Stimulated activated CD4-positive, alpha-beta T cell treated with anti-CD3 and anti-CD28 coated beads, Interleukin-15, amount 100 ng/mL, for 1 hour (primary cell): Measurements from ENCODE around the gene HNRNPH1.
A peak's percentile ranks its signal among the peaks of the same experiment; 100 is the strongest.

ENCODE experiments used
- DNase-seq, 2 donors: peaks; one replicate each; pipeline ENCODE4 v3.0.0-alpha.2; 2020; ENCODE audit warnings: low read depth in 1 of 2, low spot score in 1 of 2

HNRNPH1 gene

GRCh38 chr5:179623906-179624741 lies 653 bp upstream of the HNRNPH1 start:
- DNase-seq: peak in 1 of 2 donors; percentile 20

GRCh38 chr5:179621551-179622214 lies 1.8 kb downstream of the HNRNPH1 start:
- DNase-seq: no peak

GRCh38 chr5:179620703-179621350 lies 2.6 kb downstream of the HNRNPH1 start:
- no peak for DNase-seq

GRCh38 chr5:179620293-179620692 lies 3.2 kb downstream of the HNRNPH1 start:
- no peak for DNase-seq

- no peak for DNase-seq
These were observed 3.7 kb downstream of the HNRNPH1 start for GRCh38 chr5:179619776-179620175.

- no peak for DNase-seq
These were observed 4.4 kb downstream of the HNRNPH1 start for GRCh38 chr5:179618923-179619554.

GRCh38 chr5:179617930-179618329 lies 5.5 kb downstream of the HNRNPH1 start:
- DNase-seq: no peak

GRCh38 chr5:179616002-179616594 lies 7.4 kb downstream of the HNRNPH1 start:
- no peak for DNase-seq

- DNase-seq: no peak
These were observed 8.3 kb downstream of the HNRNPH1 start for GRCh38 chr5:179615203-179615602.

GRCh38 chr5:179614745-179615144 lies 8.7 kb downstream of the HNRNPH1 start:
- no peak for DNase-seq

GRCh38 chr5:179613460-179614071 lies 9.9 kb downstream of the HNRNPH1 start:
- no peak for DNase-seq

GRCh38 chr5:179612577-179613459 lies 10.7 kb downstream of the HNRNPH1 start:
- DNase-seq: no peak

GRCh38 chr5:179610903-179611265 lies 12.6 kb downstream of the HNRNPH1 start:
- no peak for DNase-seq

GRCh38 chr5:179610109-179610902 lies 13.2 kb downstream of the HNRNPH1 start:
- DNase-seq: no peak

GRCh38 chr5:179609834-179610108 lies 13.7 kb downstream of the HNRNPH1 start:
- no peak for DNase-seq

GRCh38 chr5:179608131-179608581 lies 15.3 kb downstream of the HNRNPH1 start:
- no peak for DNase-seq

GRCh38 chr5:179607160-179607931 lies 16.1 kb downstream of the HNRNPH1 start:
- no peak for DNase-seq

GRCh38 chr5:179606910-179607159 lies 16.6 kb downstream of the HNRNPH1 start:
- no peak for DNase-seq
